Measurements from ENCODE around the gene SYNE1.

- TF ChIP-seq CTCF (IDR thresholded peaks at IDR 0.05) = no peak
- no peak for TF ChIP-seq POLR2A (IDR thresholded peaks at IDR 0.05)
- no peak for TF ChIP-seq EP300 (IDR thresholded peaks at IDR 0.05)
Observed at GRCh38 chr6:152375197-152375596, 262.0 kb downstream of the SYNE1 start.

All from upper lobe of left lung (tissue), 4 donors.